Panc1 (cell line): ENCODE results near the gene KRTAP2-2. TPM values are rescaled to one million over a fixed set of nuclear protein-coding genes. Genes with fewer than 3 reads are reported as not detected.
"Not testable (repeated sequence)": the region's sequence is repeated elsewhere in the genome, so short reads cannot be mapped to it uniquely, and the experiment has no call there.

Experiments
- ATAC-seq: fragments of 200-7000 bp; cut with Tn5 transposase; 2 replicates; pipeline ENCODE4 v1.9.1; 2020; ENCODE audit warnings: mild to moderate bottlenecking, moderate library complexity
- Bru-seq: library from RNA; stranded (reverse); fragments of 400-500 nt; gene quantifications from one replicate; lab custom pipeline; 2021; lab: Mats Ljungman, UMichigan
- BruChase-seq, 2 experiments: library from RNA; stranded (reverse); fragments of 400-500 nt; gene quantifications; one replicate each; lab custom pipeline; 2021; lab: Mats Ljungman, UMichigan
- BruUV-seq: library from RNA; stranded (reverse); fragments of 400-500 nt; replicated peaks from 2 replicates; lab custom pipeline; 2021; lab: Mats Ljungman, UMichigan
- CTCF ChIA-PET: fragments of 300-600 bp; sonication (Branson Sonifier 250); formaldehyde crosslinking; loops from one replicate; lab custom pipeline; 2022; ENCODE audit warnings: antibody characterized with exemption; lab: Charles Lee
- POLR2A ChIA-PET: fragments of 300-600 bp; sonication (Branson Sonifier 250); formaldehyde crosslinking; loops from one replicate; lab custom pipeline; 2022; ENCODE audit warnings: antibody characterized with exemption; lab: Charles Lee
- DNase-seq: peaks from one replicate; pipeline ENCODE4 v3.0.0-alpha.2; 2010; ENCODE audit warnings: low read depth, low spot score
- H3K27ac ChIP-seq: 2 replicates; pipeline ENCODE4 v1.5.1; 2011; ENCODE audit warnings: mild to moderate bottlenecking, low read length, inconsistent platforms
- H3K27me3 ChIP-seq: fragments of 200-500 bp; sonication (Bioruptor generic); 2 replicates; pipeline ENCODE4 v1.6.0; 2014; ENCODE audit warnings: low read length, inconsistent platforms; ENCODE audit not compliant: control insufficient read depth, insufficient read depth
- H3K36me3 ChIP-seq: fragments of 200-500 bp; sonication (Bioruptor generic); 2 replicates; pipeline ENCODE4 v1.5.1; 2014; ENCODE audit warnings: inconsistent platforms, mild to moderate bottlenecking, low read length, moderate library complexity; ENCODE audit not compliant: control insufficient read depth, insufficient read depth
- H3K4me1 ChIP-seq: 2 replicates; pipeline ENCODE4 v1.5.1; 2011; ENCODE audit warnings: inconsistent platforms, mild to moderate bottlenecking, low read length, moderate library complexity; ENCODE audit not compliant: control insufficient read depth, insufficient read depth
- H3K4me3 ChIP-seq, 2 experiments: 2 replicates each; pipeline ENCODE4 v1.5.1; 2011 to 2012; ENCODE audit warnings: low read depth in 2 of 2, low read length in 2 of 2, mild to moderate bottlenecking in 2 of 2, inconsistent platforms in 1 of 2, moderate library complexity in 1 of 2
- H3K9me3 ChIP-seq: fragments of 200-500 bp; sonication (Bioruptor generic); 2 replicates; pipeline ENCODE4 v1.5.1; 2014; ENCODE audit warnings: low read depth, mild to moderate bottlenecking, inconsistent platforms, low read length, moderate library complexity; ENCODE audit not compliant: control insufficient read depth, insufficient read depth
- CTCF ChIP-seq: fragments of 450-650 bp; IDR thresholded peaks from 2 replicates; pipeline ENCODE4 v1.5.1; 2017; ENCODE audit warnings: mild to moderate bottlenecking
- POLR2AphosphoS5 ChIP-seq: IDR thresholded peaks from 2 replicates; pipeline ENCODE4 v1.6.1; 2012; ENCODE audit warnings: mild to moderate bottlenecking, low read depth, low read length, moderate library complexity
- REST ChIP-seq, 2 experiments: IDR thresholded peaks; 2 replicates each; pipeline ENCODE4 v1.6.1; 2011 to 2012; ENCODE audit warnings: low read depth in 2 of 2, control low read depth in 1 of 2, low read length in 1 of 2, mild to moderate bottlenecking in 1 of 2, moderate library complexity in 1 of 2; ENCODE audit not compliant: insufficient read depth in 1 of 2
- SIN3A ChIP-seq: IDR thresholded peaks from 2 replicates; pipeline ENCODE4 v1.6.1; 2012; ENCODE audit warnings: low read depth, mild to moderate bottlenecking, low read length, moderate library complexity, borderline replicate concordance; ENCODE audit not compliant: insufficient read depth
- TCF7L2 ChIP-seq: IDR thresholded peaks from 2 replicates; pipeline ENCODE4 v1.6.1; 2011; ENCODE audit warnings: mild to moderate bottlenecking, low read depth, low read length, inconsistent platforms
- in situ Hi-C: cut with HindIII; loops from 2 replicates; pipeline ENCODE4 v1.10.0; 2016; ENCODE audit warnings: low sequenced_read_pairs, low pct_unique_long_range_greater_than_20kb
- intact Hi-C: fragments of 100-400 bp; cut with micrococcal nuclease; formaldehyde crosslinking; loops from one replicate; pipeline ENCODE4 v1.10.0; 2022; ENCODE audit not compliant: unreplicated experiment
- long read RNA-seq: library from polyadenylated mRNA; unstranded; transcript quantifications from one replicate; pipeline ENCODE4 v2.0.0, GENCODE V29; 2021; ENCODE audit not compliant: unreplicated experiment
- polyA plus RNA-seq: library from polyadenylated mRNA; unstranded; fragments of >200 nt; gene quantifications from one replicate; pipeline ENCODE4 v1.2.1, GENCODE V29; 2012; ENCODE audit warnings: missing spikeins; ENCODE audit not compliant: insufficient read length
- total RNA-seq: library from RNA; stranded (reverse); gene quantifications from one replicate; pipeline ENCODE4 v1.2.1, GENCODE V29; 2021; ENCODE audit not compliant: unreplicated experiment

Gene KRTAP2-2
- total RNA-seq (not detected), Bru-seq, nascent RNA (not detected), BruChase-seq, experiment 1, labeled RNA remaining after a 2-hour chase (not detected), BruChase-seq, experiment 2, labeled RNA remaining after a 6-hour chase (not detected)
- polyA plus RNA-seq: not detected
- long read RNA-seq: 0 reads

GRCh38 chr17:41055130-41055529 lies at the start of gene KRTAP2-2:
TSS of gene KRTAP2-2 (minus strand) at chr17:41055230. CDS start at chr17:41055211, 19 bp downstream.
- H3K36me3 ChIP-seq, H3K27me3 ChIP-seq, intact Hi-C loops, H3K4me3 ChIP-seq, CTCF ChIA-PET, H3K4me1 ChIP-seq, H3K9me3 ChIP-seq, in situ Hi-C loops, DNase-seq, H3K27ac ChIP-seq, POLR2A ChIA-PET, ATAC-seq, BruUV-seq: not testable (repeated sequence)

- peak; percentile 85 for ATAC-seq
- intact Hi-C loops: loop anchor here (5.0 kb wide), 1 partner anchor 378 kb away; the partner anchor contains the start of gene KRT35
- H3K27ac ChIP-seq, H3K4me1 ChIP-seq, H3K9me3 ChIP-seq, H3K27me3 ChIP-seq, H3K36me3 ChIP-seq, BruUV-seq, in situ Hi-C loops, H3K4me3 ChIP-seq, DNase-seq, CTCF ChIA-PET: not testable (repeated sequence)
- POLR2A ChIA-PET: interaction anchor here (0.6 kb wide), 1 partner anchor 653 kb away, joined by 3 read pairs; no protein-coding TSS in a partner anchor
Observed at GRCh38 chr17:41104386-41105038, 49.5 kb upstream of the KRTAP2-2 start.

GRCh38 chr17:41103896-41104295 lies 48.9 kb upstream of the KRTAP2-2 start:
- ATAC-seq: no peak
- Histone ChIP-seq H3K9me3 (no peaks in the 10 kb centered on the region), H3K4me1 (no peaks in the 10 kb centered on the region), H3K36me3 (no peaks in the 10 kb centered on the region), H3K27ac (no peak overlapping the region), H3K4me3 (no peak overlapping the region), H3K27me3 (no peaks in the 10 kb centered on the region)
- intact Hi-C loops: loop anchor here (5.0 kb wide), 1 partner anchor 378 kb away; the partner anchor contains the start of gene KRT35
- DNase-seq: no peak
- in situ Hi-C loops: no loop called here
- TF ChIP-seq POLR2AphosphoS5: no peak
- TF ChIP-seq SIN3A: no peak
- TF ChIP-seq CTCF: no peak
- TF ChIP-seq TCF7L2: no peak
- no peak for TF ChIP-seq REST (IDR thresholded peaks at IDR 0.05; ENCODE audit: insufficient read depth in 1 of 2, low read depth in 2 of 2, low read length in 1 of 2)
- BruUV-seq: no TSS peak
- ChIA-PET CTCF (no interaction called here), POLR2A (interaction anchor here (0.6 kb wide), 1 partner anchor 654 kb away, joined by 3 read pairs; no protein-coding TSS in a partner anchor)
